Keratinocyte (primary cell): Measurements from ENCODE around the gene LHX4. TPM values are rescaled to one million over a fixed set of nuclear protein-coding genes. Genes with fewer than 3 reads are reported as not detected.

Experiments used
- DNase-seq: peaks from one replicate; pipeline ENCODE4 v3.0.0-alpha.2; 2011; ENCODE audit warnings: low read depth, missing footprints, low spot score
- FAIRE-seq: peaks from 2 replicates; lab custom pipeline; 2011; peaks lifted over from hg19 to GRCh38; lab: Jason Lieb, UNC
- H2AFZ ChIP-seq: 2 replicates; pipeline ENCODE4 v1.6.0; 2012; ENCODE audit warnings: low read length, control low read depth, inconsistent platforms; ENCODE audit not compliant: control insufficient read depth
- H3K27ac ChIP-seq: 2 replicates; pipeline ENCODE4 v1.5.1; 2011; ENCODE audit warnings: low read length; ENCODE audit not compliant: control insufficient read depth, insufficient read depth
- H3K27me3 ChIP-seq: 3 replicates; pipeline ENCODE4 v1.6.0; 2011; ENCODE audit warnings: low read length; ENCODE audit not compliant: control insufficient read depth, insufficient read depth; ENCODE audit errors: extremely low read depth
- H3K36me3 ChIP-seq, 2 experiments: 2 replicates in 1 of 2; 3 replicates in 1 of 2; pipeline ENCODE4 v1.5.1; 2011; ENCODE audit warnings: low read length in 2 of 2, mild to moderate bottlenecking in 1 of 2; ENCODE audit not compliant: control insufficient read depth in 2 of 2, insufficient read depth in 2 of 2; ENCODE audit errors: extremely low read depth in 1 of 2
- H3K4me1 ChIP-seq: 3 replicates; pipeline ENCODE4 v1.5.1; 2011; ENCODE audit warnings: low read length; ENCODE audit not compliant: control insufficient read depth, insufficient read depth; ENCODE audit errors: extremely low read depth
- H3K4me2 ChIP-seq: 3 replicates; pipeline ENCODE4 v1.6.0; 2011; ENCODE audit warnings: low read depth, low read length; ENCODE audit not compliant: control insufficient read depth, insufficient read depth; ENCODE audit errors: extremely low read depth
- H3K4me3 ChIP-seq, 3 experiments: fragments of 200-600 bp in 1 of 3; sonication (generic) in 1 of 3; 2 replicates in 2 of 3; 3 replicates in 1 of 3; pipeline ENCODE4 v1.5.1; 2011 to 2016; ENCODE audit warnings: low read length in 3 of 3, mild to moderate bottlenecking in 3 of 3, control low read depth in 2 of 3, inconsistent platforms in 1 of 3, low read depth in 1 of 3, mixed read lengths in 1 of 3, mixed run types in 1 of 3, moderate library complexity in 1 of 3; ENCODE audit not compliant: control insufficient read depth in 2 of 3, insufficient read depth in 2 of 3; ENCODE audit errors: extremely low read depth in 1 of 3
- H3K79me2 ChIP-seq: 2 replicates; pipeline ENCODE4 v1.6.0; 2012; ENCODE audit warnings: low read length; ENCODE audit not compliant: control insufficient read depth, insufficient read depth
- H3K9ac ChIP-seq: 3 replicates; pipeline ENCODE4 v1.6.0; 2011; ENCODE audit warnings: low read length; ENCODE audit not compliant: control insufficient read depth, insufficient read depth; ENCODE audit errors: extremely low read depth
- H3K9me1 ChIP-seq: 3 replicates; pipeline ENCODE4 v1.6.0; 2011; ENCODE audit warnings: low read length; ENCODE audit not compliant: control insufficient read depth, insufficient read depth; ENCODE audit errors: extremely low read depth
- H3K9me3 ChIP-seq: 2 replicates; pipeline ENCODE4 v1.5.1; 2012; ENCODE audit warnings: low read depth, low read length; ENCODE audit not compliant: control insufficient read depth
- H4K20me1 ChIP-seq: 3 replicates; pipeline ENCODE4 v1.6.0; 2011; ENCODE audit warnings: low read length; ENCODE audit not compliant: control insufficient read depth, insufficient read depth; ENCODE audit errors: extremely low read depth
- CTCF ChIP-seq, 3 experiments: IDR thresholded peaks in 1 of 3; conservative IDR thresholded peaks in 1 of 3; optimal IDR thresholded peaks in 1 of 3; 2 replicates in 2 of 3; 3 replicates in 1 of 3; pipeline versions ENCODE3 to v1.5.1; 2011; ENCODE audit warnings: low read length in 3 of 3, mild to moderate bottlenecking in 3 of 3, moderate library complexity in 2 of 3, control low read depth in 1 of 3, inconsistent platforms in 1 of 3; ENCODE audit not compliant: insufficient read depth in 2 of 3; ENCODE audit errors: extremely low read depth in 1 of 3
- EZH2 ChIP-seq: IDR thresholded peaks from one replicate; pipeline ENCODE4 v1.6.1; 2012; ENCODE audit warnings: inconsistent platforms, mild to moderate bottlenecking, low read length, moderate library complexity
- dilution Hi-C: fragments of 300-500 bp; cut with MboI; formaldehyde crosslinking; loops from one replicate; pipeline ENCODE4 v1.7.0; 2020; ENCODE audit warnings: low sequenced_read_pairs; ENCODE audit not compliant: extremely low pct_ligation_motif_present
- polyA plus RNA-seq, 5 experiments: library from polyadenylated mRNA; depleted of rRNA in 3 of 5; stranded (reverse) in 3 of 5; stranded (forward) in 1 of 5; unstranded in 1 of 5; fragments of >200 nt; gene quantifications; 1 replicate in 1 of 5; 2 replicates in 3 of 5; 3 replicates in 1 of 5; pipeline versions ENCODE4 v1.2.1 to v1.2.3, GENCODE V29; 2011 to 2012; ENCODE audit warnings: missing spikeins in 2 of 5, low read depth in 1 of 5, low replicate concordance in 1 of 5

Gene LHX4
- polyA plus RNA-seq, 1 donor (not counting 4 experiments of a cell fraction or from before 2014, with no cell fraction given): not detected

GRCh38 chr1:180195916-180196315 is 34.1 kb upstream of the LHX4 start:
- Histone ChIP-seq H3K9me3 (no peaks in the 10 kb centered on the region), H3K27ac (no peak overlapping the region), H3K9ac (no peak overlapping the region), H4K20me1 (no peaks in the 10 kb centered on the region), H3K4me2 (no peak overlapping the region), H3K79me2 (no peaks in the 10 kb centered on the region), H2AFZ (no peak overlapping the region), H3K9me1 (no peaks in the 10 kb centered on the region), H3K36me3 (peaks cover 14 to 19% of the 10 kb centered on the region in 2 experiments), H3K4me1 (peaks cover 3% of the 10 kb centered on the region), H3K27me3 (no peaks in the 10 kb centered on the region), H3K4me3 (no peak overlapping the region)
- no peak for FAIRE-seq
- TF ChIP-seq CTCF (optimal IDR thresholded peaks at IDR 0.05 in 1 of 3, IDR thresholded peaks at IDR 0.05 in 1 of 3, conservative IDR thresholded peaks at IDR 0.05 in 1 of 3; ENCODE audit: extremely low read depth in 1 of 3, insufficient read depth in 2 of 3, low read length in 3 of 3) (no peak), EZH2 (no peak)
- no peak for DNase-seq
- dilution Hi-C loops: no loop called here

- H3K36me3 ChIP-seq: peaks cover 12 to 16% of the 10 kb centered on the region in 2 experiments
- H3K27ac ChIP-seq: no peak overlapping the region
- no peaks in the 10 kb centered on the region for H3K27me3 ChIP-seq
- no peak overlapping the region for H3K4me2 ChIP-seq
- TF ChIP-seq EZH2 (no peak), CTCF (optimal IDR thresholded peaks at IDR 0.05 in 1 of 3, IDR thresholded peaks at IDR 0.05 in 1 of 3, conservative IDR thresholded peaks at IDR 0.05 in 1 of 3; ENCODE audit: extremely low read depth in 1 of 3, insufficient read depth in 2 of 3, low read length in 3 of 3) (no peak)
- DNase-seq (no peak), FAIRE-seq (no peak)
- dilution Hi-C loops: no loop called here
- H3K79me2 ChIP-seq: no peaks in the 10 kb centered on the region
- H3K4me3 ChIP-seq: no peak overlapping the region
- no peak overlapping the region for H3K9ac ChIP-seq
- no peak overlapping the region for H2AFZ ChIP-seq
- H3K9me3 ChIP-seq: no peaks in the 10 kb centered on the region
- no peaks in the 10 kb centered on the region for H3K9me1 ChIP-seq
- H3K4me1 ChIP-seq: peaks cover 3% of the 10 kb centered on the region
- no peaks in the 10 kb centered on the region for H4K20me1 ChIP-seq
These were observed 33.5 kb upstream of the LHX4 start for GRCh38 chr1:180196436-180197003.
